Fibroblast of lung (primary cell): ENCODE results near the gene LAMC3. TPM values are rescaled to one million over a fixed set of nuclear protein-coding genes. Genes with fewer than 3 reads are reported as not detected.

Experiments used
- DNase-seq, 2 donors: peaks; one replicate each; pipeline versions ENCODE4 v3.0.0 to v3.0.0-alpha.2; 2010; ENCODE audit warnings: low read depth in 2 of 2
- H2AFZ ChIP-seq: 2 replicates; pipeline ENCODE4 v1.5.1; 2012; ENCODE audit warnings: low read length, control low read depth, inconsistent platforms
- H3K27ac ChIP-seq: 2 replicates; pipeline ENCODE4 v1.5.1; 2011; ENCODE audit warnings: low read length, control low read depth; ENCODE audit not compliant: insufficient read depth
- H3K27me3 ChIP-seq: 2 replicates; pipeline ENCODE4 v1.5.1; 2011; ENCODE audit warnings: mild to moderate bottlenecking, low read length; ENCODE audit not compliant: control insufficient read depth, insufficient read depth
- H3K36me3 ChIP-seq: 2 replicates; pipeline ENCODE4 v1.5.1; 2011; ENCODE audit warnings: low read length; ENCODE audit not compliant: control insufficient read depth, insufficient read depth
- H3K4me1 ChIP-seq: 2 replicates; pipeline ENCODE4 v1.5.1; 2011; ENCODE audit warnings: low read length; ENCODE audit not compliant: control insufficient read depth, insufficient read depth; ENCODE audit errors: extremely low read depth
- H3K4me2 ChIP-seq: 2 replicates; pipeline ENCODE4 v1.5.1; 2011; ENCODE audit warnings: low read length, control low read depth; ENCODE audit not compliant: insufficient read depth; ENCODE audit errors: extremely low read depth
- H3K4me3 ChIP-seq, 4 experiments: fragments of 200-600 bp in 1 of 4; sonication (generic) in 1 of 4; replicated peaks in 1 of 4; 2 replicates each; pipeline ENCODE4 v1.5.1; 2011 to 2016; ENCODE audit warnings: low read length in 4 of 4, low read depth in 3 of 4, mild to moderate bottlenecking in 3 of 4, control low read depth in 2 of 4, inconsistent platforms in 1 of 4, mixed read lengths in 1 of 4; ENCODE audit not compliant: insufficient read depth in 1 of 4; ENCODE audit errors: control extremely low read depth in 1 of 4
- H3K79me2 ChIP-seq: 2 replicates; pipeline ENCODE4 v1.5.1; 2012; ENCODE audit warnings: mild to moderate bottlenecking, low read length, inconsistent platforms; ENCODE audit not compliant: control insufficient read depth, insufficient read depth
- H3K9ac ChIP-seq: 2 replicates; pipeline ENCODE4 v1.5.1; 2011; ENCODE audit warnings: mild to moderate bottlenecking, low read length, control low read depth; ENCODE audit not compliant: insufficient read depth
- H3K9me3 ChIP-seq: 2 replicates; pipeline ENCODE4 v1.5.1; 2012; ENCODE audit warnings: low read depth, low read length; ENCODE audit not compliant: control insufficient read depth, insufficient read depth
- H4K20me1 ChIP-seq: 2 replicates; pipeline ENCODE4 v1.5.1; 2011; ENCODE audit warnings: low read length; ENCODE audit not compliant: control insufficient read depth, insufficient read depth; ENCODE audit errors: extremely low read depth
- EZH2 ChIP-seq: IDR thresholded peaks from 2 replicates; pipeline ENCODE4 v1.5.1; 2012; ENCODE audit warnings: low read length, control low read depth, mild to moderate bottlenecking; ENCODE audit errors: missing control alignments
- polyA plus RNA-seq, 2 donors: library from polyadenylated mRNA; depleted of rRNA in 1 of 2; stranded (reverse) in 1 of 2; unstranded in 1 of 2; fragments of >200 nt; gene quantifications; 2 replicates each; pipeline ENCODE4 v1.2.1, GENCODE V29; 2011 to 2012; ENCODE audit warnings: missing spikeins in 1 of 2
- total RNA-seq: library from RNA; depleted of rRNA; stranded (reverse); fragments of >200 nt; gene quantifications from 2 replicates; pipeline ENCODE4 v1.2.1, GENCODE V29; 2014
- TF ChIP-seq, protein P1 (sequence below), 2 donors: IDR thresholded peaks in 1 of 2; conservative IDR thresholded peaks in 1 of 2; 1 replicate in 1 of 2; 2 replicates in 1 of 2; pipeline ENCODE4 v1.5.1; 2011 to 2012; ENCODE audit warnings: low read length in 2 of 2, control low read depth in 1 of 2, inconsistent platforms in 1 of 2, low read depth in 1 of 2, mild to moderate bottlenecking in 1 of 2

LAMC3 gene
- total and polyA plus RNA-seq, 2 donors (not counting 1 experiment from before 2014, with no cell fraction given), result 0.17 to 1.4 TPM

DNA sequence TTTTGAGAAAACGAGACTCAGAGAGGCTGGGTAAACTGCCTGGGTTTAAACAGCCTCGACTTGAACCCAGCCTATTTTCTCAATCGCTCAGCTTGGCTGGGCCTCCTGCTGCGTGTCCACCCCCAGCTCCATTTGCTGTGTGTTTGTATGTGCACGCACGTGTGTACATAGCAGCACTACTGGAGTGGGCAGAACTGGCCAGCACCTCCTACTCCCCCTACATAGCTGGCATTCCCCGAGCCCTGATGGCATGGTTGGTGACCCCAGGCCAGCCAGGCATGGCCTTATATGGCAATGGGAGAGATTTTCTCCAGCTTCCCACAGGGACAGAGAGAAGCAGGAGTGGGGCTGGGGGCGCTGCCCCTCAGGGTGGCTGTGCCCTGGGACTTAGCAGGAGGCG lies 91.5 kb downstream of the LAMC3 start:
- H3K27me3 ChIP-seq, result peaks cover 27% of the 10 kb centered on the region
- no peaks in the 10 kb centered on the region for H3K4me1 ChIP-seq
- no peak overlapping the region for H3K27ac ChIP-seq
- TF ChIP-seq, protein P1, sequence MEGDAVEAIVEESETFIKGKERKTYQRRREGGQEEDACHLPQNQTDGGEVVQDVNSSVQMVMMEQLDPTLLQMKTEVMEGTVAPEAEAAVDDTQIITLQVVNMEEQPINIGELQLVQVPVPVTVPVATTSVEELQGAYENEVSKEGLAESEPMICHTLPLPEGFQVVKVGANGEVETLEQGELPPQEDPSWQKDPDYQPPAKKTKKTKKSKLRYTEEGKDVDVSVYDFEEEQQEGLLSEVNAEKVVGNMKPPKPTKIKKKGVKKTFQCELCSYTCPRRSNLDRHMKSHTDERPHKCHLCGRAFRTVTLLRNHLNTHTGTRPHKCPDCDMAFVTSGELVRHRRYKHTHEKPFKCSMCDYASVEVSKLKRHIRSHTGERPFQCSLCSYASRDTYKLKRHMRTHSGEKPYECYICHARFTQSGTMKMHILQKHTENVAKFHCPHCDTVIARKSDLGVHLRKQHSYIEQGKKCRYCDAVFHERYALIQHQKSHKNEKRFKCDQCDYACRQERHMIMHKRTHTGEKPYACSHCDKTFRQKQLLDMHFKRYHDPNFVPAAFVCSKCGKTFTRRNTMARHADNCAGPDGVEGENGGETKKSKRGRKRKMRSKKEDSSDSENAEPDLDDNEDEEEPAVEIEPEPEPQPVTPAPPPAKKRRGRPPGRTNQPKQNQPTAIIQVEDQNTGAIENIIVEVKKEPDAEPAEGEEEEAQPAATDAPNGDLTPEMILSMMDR (conservative IDR thresholded peaks at IDR 0.05 in 1 of 2, IDR thresholded peaks at IDR 0.05 in 1 of 2; ENCODE audit: low read depth in 1 of 2, low read length in 2 of 2), result no peak
- TF ChIP-seq EZH2, result no peak
- no peak overlapping the region for H3K9ac ChIP-seq
- no peak for DNase-seq
- H3K4me3 ChIP-seq, result no peak overlapping the region
- no peak overlapping the region for H3K4me2 ChIP-seq
- no peak overlapping the region for H2AFZ ChIP-seq
- no peaks in the 10 kb centered on the region for H3K36me3 ChIP-seq
- H4K20me1 ChIP-seq, result no peaks in the 10 kb centered on the region
- no peaks in the 10 kb centered on the region for H3K79me2 ChIP-seq
- no peaks in the 10 kb centered on the region for H3K9me3 ChIP-seq

DNA sequence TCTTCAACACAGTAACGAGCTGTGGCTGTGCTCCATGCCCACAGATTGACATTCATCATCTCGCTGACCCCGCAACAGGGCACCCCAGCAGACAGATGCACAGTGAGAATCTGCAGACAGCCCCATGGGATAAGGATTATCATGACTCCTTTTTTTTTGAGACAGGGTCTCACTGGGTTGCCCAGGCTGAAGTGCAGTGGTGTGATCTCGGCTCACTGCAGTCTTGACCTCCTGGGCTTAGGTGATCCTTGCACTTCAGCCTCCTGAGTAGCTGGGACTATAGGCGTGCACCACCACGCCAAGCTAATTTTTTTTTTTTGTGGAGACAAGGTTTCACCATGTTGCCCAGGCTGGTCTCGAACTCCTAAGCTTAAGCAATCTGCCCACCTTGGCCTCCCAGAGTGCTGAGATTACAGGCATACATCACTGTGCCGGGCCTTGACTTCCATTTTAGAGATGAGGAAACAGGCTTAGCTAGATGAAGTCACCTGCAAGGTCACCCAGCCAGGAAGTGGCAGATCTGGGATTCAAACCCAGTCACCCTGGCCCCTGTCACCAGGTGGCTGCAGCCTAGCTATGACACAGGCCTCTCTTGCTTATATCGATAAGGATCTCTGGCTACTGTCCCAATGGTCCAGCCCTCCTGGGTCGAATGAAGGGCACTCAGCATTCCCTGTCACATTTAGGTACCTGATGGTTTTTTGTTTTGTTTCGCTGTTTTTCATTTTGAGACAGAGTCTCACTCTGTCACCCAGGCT lies 92.4 kb downstream of the LAMC3 start:
- H3K4me3 ChIP-seq, result no peak overlapping the region
- H3K9me3 ChIP-seq, result no peaks in the 10 kb centered on the region
- no peaks in the 10 kb centered on the region for H4K20me1 ChIP-seq
- H3K36me3 ChIP-seq, result no peaks in the 10 kb centered on the region
- no peak for DNase-seq
- no peak overlapping the region for H2AFZ ChIP-seq
- H3K27ac ChIP-seq, result no peak overlapping the region
- no peak overlapping the region for H3K4me2 ChIP-seq
- H3K27me3 ChIP-seq, result peaks cover 22% of the 10 kb centered on the region
- no peak overlapping the region for H3K9ac ChIP-seq
- H3K79me2 ChIP-seq, result no peaks in the 10 kb centered on the region
- TF ChIP-seq, protein P1 (conservative IDR thresholded peaks at IDR 0.05 in 1 of 2, IDR thresholded peaks at IDR 0.05 in 1 of 2; ENCODE audit: low read depth in 1 of 2, low read length in 2 of 2), result no peak
- no peak for TF ChIP-seq EZH2
- H3K4me1 ChIP-seq, result no peaks in the 10 kb centered on the region

DNA sequence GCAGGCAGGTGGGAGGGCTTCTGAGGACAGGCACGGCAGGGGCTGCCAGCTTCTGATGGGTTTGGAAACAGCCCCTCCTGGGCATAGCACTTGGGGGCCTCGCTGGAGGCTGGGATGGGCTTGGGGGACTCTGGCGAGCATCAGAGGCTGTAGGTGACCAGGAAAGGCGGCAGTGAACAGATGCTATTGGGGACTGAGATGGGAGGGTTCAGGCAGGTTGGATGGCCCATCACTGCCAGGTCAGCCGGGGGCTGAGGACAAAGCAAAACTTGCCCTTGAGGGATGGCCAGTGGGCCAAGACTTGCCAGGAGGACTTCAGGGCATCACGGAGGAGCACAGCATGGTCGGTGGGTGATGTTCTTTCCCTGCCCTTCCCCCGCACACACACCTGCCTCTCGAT lies 94.0 kb downstream of the LAMC3 start:
- H3K9me3 ChIP-seq, result no peaks in the 10 kb centered on the region
- H3K9ac ChIP-seq, result no peak overlapping the region
- TF ChIP-seq, protein P1 (conservative IDR thresholded peaks at IDR 0.05 in 1 of 2, IDR thresholded peaks at IDR 0.05 in 1 of 2; ENCODE audit: low read depth in 1 of 2, low read length in 2 of 2), result no peak
- TF ChIP-seq EZH2, result no peak
- no peak for DNase-seq
- H3K4me2 ChIP-seq, result no peak overlapping the region
- H3K4me1 ChIP-seq, result no peaks in the 10 kb centered on the region
- no peaks in the 10 kb centered on the region for H4K20me1 ChIP-seq
- H3K4me3 ChIP-seq, result no peak overlapping the region
- no peak overlapping the region for H2AFZ ChIP-seq
- no peaks in the 10 kb centered on the region for H3K79me2 ChIP-seq
- H3K36me3 ChIP-seq, result no peaks in the 10 kb centered on the region
- H3K27me3 ChIP-seq, result peaks cover 5% of the 10 kb centered on the region
- no peak overlapping the region for H3K27ac ChIP-seq
